ENCODE results near the gene CAMK1D. TPM values are rescaled to one million over a fixed set of nuclear protein-coding genes. Genes with fewer than 3 reads are reported as not detected.

CAMK1D gene
- total and polyA plus RNA-seq, 11 donors: 1.4 to 16.0 (median 2.5) TPM

GRCh38 chr10:12482587-12482986 is 133.2 kb downstream of the CAMK1D start:
- 53 to 67% (median 62%) methylated on average over 12 of the region's 12 CpGs for WGBS, 4 donors
- DNase-seq: no peak
- intact Hi-C loops (cut with DNase I): loop anchor here in 1 of 10 donors (10.0 kb wide), 1 partner anchor 218 kb away; no protein-coding TSS in a partner anchor
- ATAC-seq: no peak
- H3K4me1 ChIP-seq: peaks cover 0 to 16% (median 10%) of the 10 kb centered on the region in 12 donors
- no peak overlapping the region for H3K27ac ChIP-seq
- no peaks in the 10 kb centered on the region for H3K9me3 ChIP-seq
- H3K27me3 ChIP-seq: no peaks in the 10 kb centered on the region
- no peak overlapping the region for H3K4me3 ChIP-seq
- TF ChIP-seq POLR2A (IDR thresholded peaks at IDR 0.05): no peak
- no peaks in the 10 kb centered on the region for H3K36me3 ChIP-seq

- peaks cover 0 to 16% (median 10%) of the 10 kb centered on the region in 12 donors for H3K4me1 ChIP-seq
- TF ChIP-seq POLR2A (IDR thresholded peaks at IDR 0.05): no peak
- no peak for TF ChIP-seq CTCF (IDR thresholded peaks at IDR 0.05)
- no peaks in the 10 kb centered on the region for H3K9me3 ChIP-seq
- H3K4me3 ChIP-seq: peak overlapping the region in 6 of 12 donors; percentile 9 to 28 (median 20)
- ATAC-seq (peak in 1 of 4 donors; percentile 15), DNase-seq (no peak)
- H3K27me3 ChIP-seq: no peaks in the 10 kb centered on the region
- intact Hi-C loops (cut with DNase I): loop anchor here in 1 of 10 donors (10.0 kb wide), 1 partner anchor 219 kb away; no protein-coding TSS in a partner anchor
- H3K36me3 ChIP-seq: no peaks in the 10 kb centered on the region
- WGBS, 4 donors: 79 to 87% (median 82%) methylated on average over 24 of the region's 24 CpGs
- H3K27ac ChIP-seq: peak overlapping the region in 9 of 12 donors; percentile 17 to 77 (median 54)
These were observed 134.9 kb downstream of the CAMK1D start for GRCh38 chr10:12484002-12484918.

GRCh38 chr10:12484941-12485805 is 135.8 kb downstream of the CAMK1D start:
- H3K27me3 ChIP-seq: no peaks in the 10 kb centered on the region
- H3K9me3 ChIP-seq: no peaks in the 10 kb centered on the region
- H3K27ac ChIP-seq: peak overlapping the region in 11 of 12 donors; percentile 17 to 77 (median 53)
- no peak for TF ChIP-seq POLR2A (IDR thresholded peaks at IDR 0.05)
- TF ChIP-seq CTCF (IDR thresholded peaks at IDR 0.05): peak in 1 of 12 donors; percentile 10
- WGBS, 4 donors: 41 to 49% (median 46%) methylated on average over 26 of the region's 26 CpGs
- DNase-seq (peak in 4 of 5 donors; percentile 33 to 58 (median 52)), ATAC-seq (peak; percentile 80 to 92 (median 91))
- no peaks in the 10 kb centered on the region for H3K36me3 ChIP-seq
- peaks cover 0 to 16% (median 10%) of the 10 kb centered on the region in 12 donors for H3K4me1 ChIP-seq
- intact Hi-C loops (cut with DNase I): loop anchor here in 1 of 10 donors (10.0 kb wide), 1 partner anchor 220 kb away; no protein-coding TSS in a partner anchor
- H3K4me3 ChIP-seq: peak overlapping the region in 8 of 12 donors; percentile 9 to 28 (median 20)

GRCh38 chr10:12487366-12487765 is 138.0 kb downstream of the CAMK1D start:
- H3K4me1 ChIP-seq: peaks cover 0 to 16% (median 10%) of the 10 kb centered on the region in 12 donors
- H3K36me3 ChIP-seq: no peaks in the 10 kb centered on the region
- intact Hi-C loops (cut with DNase I): loop anchor here in 1 of 10 donors (10.0 kb wide), 1 partner anchor 223 kb away; no protein-coding TSS in a partner anchor
- WGBS, 4 donors: 65 to 89% (median 86%) methylated on average over 2 of the region's 2 CpGs
- DNase-seq (no peak), ATAC-seq (no peak)
- TF ChIP-seq POLR2A (IDR thresholded peaks at IDR 0.05): no peak
- TF ChIP-seq CTCF (IDR thresholded peaks at IDR 0.05): no peak
- no peak overlapping the region for H3K27ac ChIP-seq
- H3K4me3 ChIP-seq: no peak overlapping the region
- H3K9me3 ChIP-seq: no peaks in the 10 kb centered on the region
- H3K27me3 ChIP-seq: no peaks in the 10 kb centered on the region

Measured in heart left ventricle (tissue), 16 donors.